ENCODE measurements around the gene B4GALNT4.
"Not testable (repeated sequence)": the region's sequence is repeated elsewhere in the genome, so short reads cannot be mapped to it uniquely, and the experiment has no call there.

The B4GALNT4 gene, protein sequence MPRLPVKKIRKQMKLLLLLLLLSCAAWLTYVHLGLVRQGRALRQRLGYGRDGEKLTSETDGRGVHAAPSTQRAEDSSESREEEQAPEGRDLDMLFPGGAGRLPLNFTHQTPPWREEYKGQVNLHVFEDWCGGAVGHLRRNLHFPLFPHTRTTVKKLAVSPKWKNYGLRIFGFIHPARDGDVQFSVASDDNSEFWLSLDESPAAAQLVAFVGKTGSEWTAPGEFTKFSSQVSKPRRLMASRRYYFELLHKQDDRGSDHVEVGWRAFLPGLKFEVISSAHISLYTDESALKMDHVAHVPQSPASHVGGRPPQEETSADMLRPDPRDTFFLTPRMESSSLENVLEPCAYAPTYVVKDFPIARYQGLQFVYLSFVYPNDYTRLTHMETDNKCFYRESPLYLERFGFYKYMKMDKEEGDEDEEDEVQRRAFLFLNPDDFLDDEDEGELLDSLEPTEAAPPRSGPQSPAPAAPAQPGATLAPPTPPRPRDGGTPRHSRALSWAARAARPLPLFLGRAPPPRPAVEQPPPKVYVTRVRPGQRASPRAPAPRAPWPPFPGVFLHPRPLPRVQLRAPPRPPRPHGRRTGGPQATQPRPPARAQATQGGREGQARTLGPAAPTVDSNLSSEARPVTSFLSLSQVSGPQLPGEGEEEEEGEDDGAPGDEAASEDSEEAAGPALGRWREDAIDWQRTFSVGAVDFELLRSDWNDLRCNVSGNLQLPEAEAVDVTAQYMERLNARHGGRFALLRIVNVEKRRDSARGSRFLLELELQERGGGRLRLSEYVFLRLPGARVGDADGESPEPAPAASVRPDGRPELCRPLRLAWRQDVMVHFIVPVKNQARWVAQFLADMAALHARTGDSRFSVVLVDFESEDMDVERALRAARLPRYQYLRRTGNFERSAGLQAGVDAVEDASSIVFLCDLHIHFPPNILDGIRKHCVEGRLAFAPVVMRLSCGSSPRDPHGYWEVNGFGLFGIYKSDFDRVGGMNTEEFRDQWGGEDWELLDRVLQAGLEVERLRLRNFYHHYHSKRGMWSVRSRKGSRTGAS

DNA sequence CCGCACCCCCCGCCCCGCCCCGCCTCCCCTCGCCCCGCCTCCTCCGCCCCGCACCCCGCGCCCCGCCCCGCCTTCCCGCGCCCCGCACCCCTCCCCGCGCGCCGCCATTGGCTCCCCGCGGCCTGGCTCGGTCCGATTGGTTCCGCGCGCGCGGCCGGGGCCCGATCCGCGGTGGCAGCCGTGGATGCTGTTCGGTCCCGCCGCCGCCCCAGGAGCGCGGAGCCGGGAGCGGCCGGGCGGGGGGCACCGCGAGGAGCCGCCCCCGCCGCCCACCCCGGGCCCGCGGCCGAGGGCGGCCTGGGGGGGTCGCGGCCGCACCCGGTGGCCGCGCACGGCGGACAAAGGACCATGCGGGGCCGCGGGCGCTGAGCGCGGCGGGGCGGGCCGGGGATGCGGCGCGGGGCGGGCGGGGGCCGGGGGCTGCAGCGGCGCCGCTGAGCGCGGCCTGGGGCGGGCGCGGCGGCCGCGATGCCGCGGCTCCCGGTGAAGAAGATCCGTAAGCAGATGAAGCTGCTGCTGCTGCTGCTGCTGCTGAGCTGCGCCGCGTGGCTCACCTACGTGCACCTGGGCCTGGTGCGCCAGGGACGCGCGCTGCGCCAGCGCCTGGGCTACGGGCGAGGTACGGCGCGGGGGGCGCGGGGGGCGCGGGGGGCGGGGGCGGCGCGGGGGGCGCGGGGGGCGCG is at the start of gene B4GALNT4:
Gene B4GALNT4 (plus strand): TSS at position 164 of the 683 bp plus-strand sequence. CDS start 305 bp downstream, at position 469.
- peak in 1 of 2 donors; percentile 16 for DNase-seq (ENCODE audit: low read depth in 2 of 2)

DNA sequence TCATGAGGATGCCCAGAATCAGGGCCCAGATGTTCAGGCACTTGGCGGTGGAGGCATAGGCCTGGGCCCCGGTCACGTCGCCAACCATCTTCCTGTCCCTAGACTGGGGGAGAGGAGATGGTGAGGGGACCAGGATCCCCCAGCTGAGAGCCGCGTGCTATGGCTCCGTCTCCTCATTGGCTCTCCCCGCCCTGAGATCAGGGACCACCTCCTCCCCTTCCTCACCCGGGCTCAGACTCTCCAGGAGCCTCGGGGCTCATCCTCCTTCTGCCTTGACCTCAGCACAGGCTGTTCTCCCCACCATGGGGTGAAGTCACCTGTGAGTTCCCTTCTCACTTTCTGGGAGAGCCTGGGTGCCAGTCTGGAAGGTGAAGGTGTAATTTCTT is 49.4 kb upstream of the B4GALNT4 start:
- not testable (repeated sequence) for DNase-seq (ENCODE audit: low read depth in 2 of 2)

DNA sequence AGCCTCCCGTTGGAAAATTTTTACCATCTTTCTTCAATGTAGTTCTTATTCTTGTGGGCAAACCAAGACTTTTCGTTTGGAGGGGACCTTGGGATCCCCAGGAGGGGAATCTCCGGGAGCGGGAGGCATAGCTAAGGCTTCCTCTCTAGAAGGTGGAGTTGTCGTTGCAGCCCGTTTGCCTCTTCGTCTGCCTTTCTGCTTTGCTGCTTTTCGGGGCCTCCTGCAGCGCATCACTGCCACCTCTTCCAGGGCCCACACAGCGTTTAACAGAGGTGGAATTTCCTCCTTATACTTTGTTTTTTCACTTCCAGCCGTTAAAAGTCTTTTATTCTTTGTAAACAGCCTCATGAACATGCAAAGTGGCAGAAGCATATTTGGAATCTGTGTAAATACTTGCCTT is 45.1 kb upstream of the B4GALNT4 start:
- DNase-seq (ENCODE audit: low read depth in 2 of 2), result no peak

DNA sequence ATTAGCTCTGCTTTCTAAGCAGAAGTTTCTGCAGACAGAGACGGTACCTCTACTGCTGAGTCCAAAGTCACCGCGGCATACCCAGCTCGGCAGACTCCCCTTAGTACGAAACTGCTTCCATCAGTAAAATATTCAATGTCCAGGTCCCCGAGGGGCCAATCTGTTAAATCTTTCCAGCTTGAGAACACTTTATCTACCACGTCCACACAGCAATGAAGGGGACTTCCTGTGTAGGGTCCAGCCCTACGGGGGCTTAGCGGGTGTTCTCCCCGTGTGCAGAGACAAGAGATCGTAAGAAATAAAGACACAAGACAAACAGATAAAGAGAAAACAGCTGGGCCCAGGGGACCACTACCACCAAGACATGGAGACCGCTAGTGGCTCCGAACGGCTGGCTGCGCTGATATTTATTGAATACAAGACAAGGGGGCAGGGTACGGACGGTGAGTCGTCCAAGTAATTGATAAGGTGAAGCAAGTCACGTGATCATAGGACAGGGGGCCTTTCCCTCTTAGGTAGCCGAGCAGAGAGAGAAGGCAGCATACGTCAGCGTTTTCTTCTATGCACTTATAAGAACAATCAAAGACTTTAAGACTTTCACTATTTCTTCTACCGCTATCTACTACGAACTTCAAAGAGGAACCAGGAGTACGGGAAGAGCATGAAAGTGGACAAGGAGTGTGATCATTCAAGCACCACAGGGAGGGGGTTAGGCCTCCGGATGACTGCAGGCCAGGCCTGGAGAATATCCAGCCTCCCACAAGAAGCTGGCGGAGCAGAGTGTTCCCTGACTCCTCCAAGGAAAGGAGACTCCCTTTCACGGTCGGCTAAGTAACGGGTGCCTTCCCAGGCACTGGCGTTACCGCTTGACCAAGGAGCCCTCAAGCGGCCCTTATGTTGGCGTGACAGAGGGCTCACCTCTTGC is 44.4 kb upstream of the B4GALNT4 start:
- not testable (repeated sequence) for DNase-seq (ENCODE audit: low read depth in 2 of 2)

DNA sequence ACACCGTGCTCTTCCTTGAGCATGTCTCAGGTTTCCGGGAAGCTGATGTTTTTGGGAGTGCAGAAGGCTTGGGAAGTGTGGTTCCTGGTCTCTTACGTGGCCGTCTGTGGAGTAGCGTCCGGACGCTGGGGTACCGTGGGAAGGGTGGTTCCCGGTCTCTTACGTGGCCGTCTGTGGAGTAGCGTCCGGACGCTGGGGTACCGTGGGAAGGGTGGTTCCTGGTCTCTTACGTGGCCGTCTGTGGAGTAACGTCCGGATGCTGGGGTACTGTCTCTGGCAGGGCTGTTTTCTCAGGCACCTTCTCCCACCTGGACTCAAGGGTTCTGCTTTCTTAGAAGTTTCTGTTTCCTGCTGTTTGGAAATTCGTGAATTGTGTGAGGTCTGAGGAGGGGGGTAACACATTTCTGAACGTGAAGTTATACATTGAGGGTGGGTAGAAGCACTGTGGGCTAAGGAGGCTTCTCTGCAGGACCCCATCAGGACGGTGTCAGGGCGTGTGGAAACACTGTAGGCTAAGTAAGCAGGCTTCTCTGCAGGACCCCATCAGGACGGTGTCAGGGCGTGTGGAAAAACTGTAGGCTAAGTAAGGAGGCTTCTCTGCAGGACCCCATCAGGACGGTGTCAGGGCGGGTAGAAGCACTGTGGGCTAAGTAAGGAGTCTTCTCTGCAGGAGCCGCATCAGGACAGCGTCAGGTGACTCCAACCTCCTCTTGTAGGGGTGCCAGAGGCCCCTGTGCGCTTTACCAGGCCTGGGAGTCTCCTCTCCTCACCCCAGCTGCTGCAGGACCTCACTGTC is 43.3 kb upstream of the B4GALNT4 start:
- no peak for DNase-seq (ENCODE audit: low read depth in 2 of 2)

DNA sequence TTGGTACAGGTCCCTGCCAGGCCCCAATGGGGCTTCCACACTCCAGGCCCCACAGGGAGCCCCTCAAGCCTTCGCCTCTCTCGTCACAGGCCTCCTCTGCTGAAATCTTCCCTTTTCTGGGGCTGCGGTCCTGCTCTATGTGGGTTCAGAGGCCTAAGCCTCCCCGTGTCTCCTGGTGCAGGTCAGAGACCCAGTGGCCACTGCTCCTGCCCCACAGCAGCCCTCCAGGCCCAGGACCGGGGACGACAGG is 42.8 kb upstream of the B4GALNT4 start:
- no peak for DNase-seq (ENCODE audit: low read depth in 2 of 2)

DNA sequence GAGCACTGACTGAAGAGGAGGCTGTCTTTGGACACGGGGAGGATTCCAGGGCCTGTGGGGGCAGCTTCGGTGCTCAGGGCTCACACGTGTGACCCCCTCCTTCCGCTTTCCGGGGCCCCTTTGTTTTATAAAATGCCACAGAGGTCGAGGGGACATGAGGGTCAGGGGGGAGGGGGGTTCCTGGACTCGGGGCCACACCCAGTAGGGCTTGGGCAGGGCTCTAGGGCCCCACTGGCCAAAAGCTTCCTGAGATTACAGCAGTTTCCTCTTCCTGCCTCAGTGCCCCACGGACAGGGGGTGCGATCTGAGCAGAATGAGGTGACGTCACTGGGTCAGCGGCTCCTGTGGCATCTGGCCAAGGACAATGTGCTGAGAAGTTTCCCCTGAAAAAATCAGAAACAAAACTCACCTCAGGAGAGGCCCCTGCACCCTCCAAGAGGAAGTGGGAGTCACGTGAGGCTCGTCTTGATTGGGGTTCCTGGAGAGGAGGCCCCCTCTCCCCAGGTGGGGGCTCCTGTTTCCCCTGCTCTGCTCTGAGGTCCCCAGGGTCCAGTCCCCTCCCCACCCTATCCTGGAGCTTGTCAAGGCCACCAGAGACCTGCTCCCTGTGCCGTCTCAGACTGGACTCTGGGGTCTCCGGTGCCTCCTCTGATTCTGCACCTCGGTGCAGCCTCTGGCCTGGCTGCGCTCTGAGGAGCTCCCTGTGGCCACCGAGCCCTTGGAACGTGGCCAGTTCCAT is 42.3 kb upstream of the B4GALNT4 start:
- DNase-seq (ENCODE audit: low read depth in 2 of 2), result no peak

DNA sequence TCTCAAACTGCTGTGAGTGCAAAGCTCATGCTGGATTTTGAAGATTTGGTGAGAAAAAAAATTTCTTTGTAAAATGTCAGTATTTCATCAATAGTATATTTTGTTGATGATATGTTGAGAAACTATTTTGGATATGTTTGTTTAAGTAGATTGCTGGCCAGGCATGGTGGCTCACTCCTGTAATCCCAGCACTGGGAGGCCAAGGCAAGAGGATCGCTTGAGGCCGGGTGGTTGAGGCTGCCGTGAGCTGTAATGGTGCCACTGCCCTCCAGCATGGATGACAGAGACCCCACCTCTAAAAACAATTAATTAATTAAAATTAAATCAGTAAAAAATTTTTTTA is 41.7 kb upstream of the B4GALNT4 start:
- DNase-seq (ENCODE audit: low read depth in 2 of 2), result no peak

DNA sequence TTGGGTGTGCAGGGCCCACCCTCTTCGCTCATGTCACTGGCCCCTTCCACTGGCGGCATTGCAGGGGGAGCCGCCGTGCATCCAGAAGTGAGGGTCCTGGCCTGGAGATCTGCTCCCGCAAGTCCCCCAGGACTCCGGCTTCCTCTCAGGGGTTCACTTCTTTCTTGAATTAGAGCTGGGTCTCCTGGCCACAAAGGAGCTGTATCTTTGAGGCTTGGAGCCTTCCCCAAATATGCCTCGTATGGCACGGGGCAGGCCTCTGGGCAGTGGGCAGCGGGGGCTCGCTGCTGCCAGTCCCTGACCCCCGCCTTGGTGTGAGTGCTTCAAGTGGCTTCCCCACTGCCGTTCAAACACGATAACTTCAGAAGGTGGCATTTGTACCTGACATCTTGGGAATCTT is 41.3 kb upstream of the B4GALNT4 start:
- DNase-seq (ENCODE audit: low read depth in 2 of 2), result no peak

DNA sequence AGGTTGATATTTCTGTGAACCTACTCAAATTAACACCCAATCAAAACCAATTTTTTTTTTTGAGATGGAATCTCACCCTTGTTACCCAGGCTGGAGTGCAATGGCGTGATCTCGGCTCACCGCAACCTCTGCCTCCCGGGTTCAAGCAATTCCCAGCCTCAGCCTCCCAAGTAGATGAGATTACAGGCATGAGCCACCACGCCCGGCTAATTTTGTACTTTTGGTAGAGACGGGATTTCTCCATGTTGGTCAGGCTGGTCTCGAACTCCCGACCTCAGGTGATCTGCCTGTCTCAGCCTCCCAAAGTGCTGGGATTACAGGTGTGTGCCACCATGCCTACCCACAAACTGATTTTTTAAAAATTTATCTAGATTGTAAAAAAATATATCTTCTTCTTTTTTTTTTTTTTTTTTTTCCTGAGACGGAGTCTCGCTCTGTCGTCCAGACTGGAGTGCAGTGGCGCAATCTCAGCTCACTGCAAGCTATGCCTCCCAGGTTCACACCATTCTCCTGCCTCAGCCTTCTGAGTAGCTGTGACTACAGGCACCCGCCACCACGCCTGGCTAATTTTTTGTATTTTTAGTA is 40.7 kb upstream of the B4GALNT4 start:
- DNase-seq (ENCODE audit: low read depth in 2 of 2), result not testable (repeated sequence)

DNA sequence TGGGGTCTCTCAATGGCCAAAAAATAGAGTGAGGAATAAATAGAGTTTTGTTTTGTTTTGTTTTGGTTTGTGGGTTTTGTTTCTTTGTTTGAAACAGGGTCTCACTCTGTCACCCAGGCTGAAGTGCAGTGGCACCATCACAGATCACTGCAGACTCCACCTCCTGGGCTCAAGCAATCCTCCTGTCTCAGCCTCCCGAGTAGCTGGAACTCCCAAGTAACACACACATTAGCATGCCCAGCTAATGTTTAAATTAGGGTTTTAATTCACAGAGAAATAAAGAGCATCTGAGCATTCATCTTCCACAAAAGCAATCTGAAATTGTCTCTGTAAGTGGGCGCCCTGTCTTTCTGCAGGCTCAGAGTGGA is 39.4 kb upstream of the B4GALNT4 start:
- DNase-seq (ENCODE audit: low read depth in 2 of 2), result no peak

DNA sequence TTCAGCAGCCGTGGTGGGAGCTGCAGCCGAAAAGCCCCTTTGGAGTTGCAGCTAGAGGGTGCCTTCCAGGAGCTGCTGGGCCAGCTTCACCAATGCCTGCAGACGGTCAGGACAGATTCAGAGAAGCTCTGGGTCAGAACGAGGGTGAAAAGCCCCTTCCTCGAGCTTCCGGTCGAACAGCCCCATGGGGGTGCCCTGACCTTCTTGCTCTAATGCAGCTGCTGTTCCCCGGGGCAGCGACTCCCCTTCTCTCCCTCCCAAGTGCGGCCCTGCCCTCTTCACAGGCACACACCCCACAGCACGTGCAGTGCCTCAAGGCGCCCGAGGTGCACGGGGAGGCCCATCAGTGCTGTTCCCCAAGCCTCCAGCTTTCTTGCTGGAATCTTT is 39.0 kb upstream of the B4GALNT4 start:
- DNase-seq (ENCODE audit: low read depth in 2 of 2), result no peak

DNA sequence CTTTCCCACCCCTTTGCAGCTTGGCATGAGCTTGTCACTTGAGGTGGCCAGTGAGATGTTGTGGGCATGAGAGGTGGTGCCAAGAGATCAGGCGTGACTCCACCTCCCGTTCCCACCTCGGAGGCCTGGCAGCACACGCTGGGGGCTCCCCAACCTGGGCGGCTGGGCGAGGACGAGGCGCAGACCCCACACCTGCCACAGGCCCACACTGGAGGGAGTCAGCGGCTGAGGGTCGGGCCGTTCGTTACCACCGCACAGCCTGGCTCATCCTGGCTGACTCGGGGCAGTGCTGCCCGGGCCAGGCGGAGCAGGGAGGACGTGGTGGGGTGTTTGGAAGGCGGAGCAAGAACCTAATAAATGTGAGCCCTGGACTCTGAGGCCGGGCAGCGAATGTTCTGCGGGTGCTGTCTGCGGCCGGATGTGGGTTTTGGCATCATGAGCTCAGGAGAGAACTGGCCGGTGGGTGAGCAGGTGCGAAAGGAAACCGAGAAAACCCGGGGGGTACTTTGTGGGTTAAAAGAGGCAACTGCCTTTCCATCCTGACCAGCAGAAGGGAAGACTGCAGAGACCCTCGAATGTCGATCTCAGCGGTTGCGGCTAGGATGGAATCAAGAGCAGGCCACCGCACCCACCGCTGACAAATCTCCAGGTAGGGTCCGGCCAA is 38.5 kb upstream of the B4GALNT4 start:
- DNase-seq (ENCODE audit: low read depth in 2 of 2), result no peak

DNA sequence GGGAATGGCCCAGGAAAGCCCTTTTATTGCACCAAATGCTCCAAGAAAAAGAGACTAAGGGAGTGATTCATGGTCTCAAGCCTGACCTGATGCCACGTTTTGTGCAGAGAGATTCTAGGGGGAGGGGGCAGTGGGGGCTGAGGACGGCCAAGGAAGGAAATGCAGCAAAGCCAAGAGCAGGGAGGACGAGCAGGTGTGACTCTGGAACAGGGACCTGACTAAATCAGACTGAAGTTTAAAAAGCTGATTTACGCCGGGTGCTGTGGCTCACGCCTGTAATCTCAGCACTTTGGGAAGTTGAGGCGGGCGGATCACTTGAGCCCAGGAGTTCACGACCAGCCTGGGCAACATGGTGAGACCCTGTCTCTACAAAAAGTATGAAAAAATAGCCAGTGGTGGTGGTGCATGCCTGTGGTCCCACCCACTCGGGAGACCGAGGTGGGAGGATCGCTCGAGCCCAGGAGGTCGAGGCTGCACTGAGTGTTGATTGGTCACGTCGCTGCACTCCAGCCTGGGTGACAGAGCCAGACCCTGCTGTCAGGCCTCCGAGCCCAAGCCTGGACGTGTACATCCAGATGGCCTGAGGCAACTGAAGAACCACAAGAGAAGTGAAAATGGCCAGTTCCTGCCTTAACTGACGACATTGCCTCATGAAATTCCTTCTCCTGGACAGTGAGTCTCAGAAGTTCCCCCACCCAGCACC is 37.8 kb upstream of the B4GALNT4 start:
- DNase-seq (ENCODE audit: low read depth in 2 of 2), result no peak

DNA sequence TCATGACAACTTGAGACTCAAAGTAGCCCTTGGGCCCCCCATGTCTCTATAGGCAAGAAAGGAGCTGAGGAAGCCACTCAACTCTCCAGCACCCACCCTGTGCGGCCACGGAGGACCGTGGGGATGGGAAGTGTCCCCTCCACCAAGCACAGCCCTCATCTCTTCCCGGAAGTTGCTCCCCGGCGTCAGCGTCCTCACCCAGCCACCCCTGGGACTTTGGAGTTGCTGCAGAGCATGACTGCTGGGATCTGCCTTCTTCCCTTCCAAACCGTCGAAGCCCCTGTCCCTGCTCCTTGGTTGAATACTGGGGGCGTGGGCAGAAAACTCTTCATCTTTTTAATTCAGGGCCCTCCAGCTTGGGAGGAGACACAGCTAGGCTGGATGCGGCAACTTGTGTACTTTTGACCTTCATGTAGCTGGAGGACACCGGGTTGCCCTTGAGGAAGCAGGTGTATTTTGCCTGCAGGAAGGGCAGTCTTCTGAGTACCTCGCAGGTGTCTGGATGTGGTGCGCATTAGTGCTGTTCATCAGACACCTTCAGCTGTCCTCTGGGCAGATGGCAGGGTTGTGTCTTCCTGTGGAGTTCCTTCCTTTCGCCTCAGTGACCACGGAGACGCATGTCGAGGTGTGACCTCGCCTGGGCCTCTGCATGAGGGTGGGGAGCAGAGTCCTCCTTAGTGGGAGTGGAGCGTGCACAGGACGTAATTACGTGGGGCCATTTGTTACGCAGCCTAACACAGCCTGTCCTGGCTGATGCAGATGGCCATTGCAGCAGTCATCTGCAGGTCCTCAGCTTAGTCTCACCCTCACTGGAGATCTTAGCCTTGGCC is 36.4 kb upstream of the B4GALNT4 start:
- no peak for DNase-seq (ENCODE audit: low read depth in 2 of 2)

DNA sequence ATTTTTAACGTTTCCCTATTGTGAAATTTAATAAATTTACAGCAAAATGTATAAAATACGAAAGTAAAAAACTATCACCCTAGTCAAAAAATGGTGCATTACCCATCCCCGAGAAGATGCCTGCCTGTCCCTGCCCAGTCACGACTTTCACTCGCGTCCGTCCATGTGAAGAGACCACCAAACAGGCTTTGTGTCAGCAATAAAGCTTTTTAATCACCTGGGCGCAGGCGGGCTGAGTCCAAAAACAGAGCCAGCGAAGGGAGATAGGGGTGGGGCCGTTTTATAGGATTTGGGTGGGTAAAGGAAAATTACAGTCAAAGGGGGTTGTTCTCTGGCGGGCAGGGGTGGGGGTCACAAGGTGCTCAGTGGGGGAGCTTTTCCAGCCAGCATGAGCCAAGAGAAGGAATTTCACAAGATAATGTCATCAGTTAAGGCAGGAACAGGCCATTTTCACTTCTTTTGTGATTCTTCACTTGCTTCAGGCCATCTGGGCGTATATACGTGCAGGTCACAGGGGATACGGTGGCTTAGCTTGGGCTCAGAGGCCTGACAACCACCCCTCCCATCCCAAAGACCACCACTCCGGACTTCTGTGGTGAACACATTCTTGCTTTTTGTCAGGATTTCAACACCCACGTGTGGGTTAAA is 35.6 kb upstream of the B4GALNT4 start:
- DNase-seq (ENCODE audit: low read depth in 2 of 2), result not testable (repeated sequence)
